IPS-18a (cell line): ENCODE results near the gene ZNF592.

ENCODE experiments used
- H3K27ac ChIP-seq: one replicate; pipeline ENCODE4 v1.5.1; 2013; ENCODE audit warnings: low read length
- H3K27me3 ChIP-seq: one replicate; pipeline ENCODE4 v1.6.1; 2013; ENCODE audit warnings: mild to moderate bottlenecking, low read length; ENCODE audit not compliant: control insufficient read depth, insufficient read depth
- H3K36me3 ChIP-seq: one replicate; pipeline ENCODE4 v1.6.1; 2013; ENCODE audit warnings: low read depth, low read length; ENCODE audit not compliant: control insufficient read depth
- H3K4me1 ChIP-seq: one replicate; pipeline ENCODE4 v1.6.1; 2013; ENCODE audit warnings: low read depth, low read length; ENCODE audit not compliant: control insufficient read depth
- H3K4me3 ChIP-seq: one replicate; pipeline ENCODE4 v1.5.1; 2013; ENCODE audit warnings: low read length
- H3K9ac ChIP-seq: one replicate; pipeline ENCODE4 v1.6.1; 2013; ENCODE audit warnings: mild to moderate bottlenecking, low read length, moderate library complexity
- H3K9me3 ChIP-seq: one replicate; pipeline ENCODE4 v1.6.1; 2013; ENCODE audit warnings: low read depth, low read length; ENCODE audit not compliant: control insufficient read depth

Gene ZNF592

DNA sequence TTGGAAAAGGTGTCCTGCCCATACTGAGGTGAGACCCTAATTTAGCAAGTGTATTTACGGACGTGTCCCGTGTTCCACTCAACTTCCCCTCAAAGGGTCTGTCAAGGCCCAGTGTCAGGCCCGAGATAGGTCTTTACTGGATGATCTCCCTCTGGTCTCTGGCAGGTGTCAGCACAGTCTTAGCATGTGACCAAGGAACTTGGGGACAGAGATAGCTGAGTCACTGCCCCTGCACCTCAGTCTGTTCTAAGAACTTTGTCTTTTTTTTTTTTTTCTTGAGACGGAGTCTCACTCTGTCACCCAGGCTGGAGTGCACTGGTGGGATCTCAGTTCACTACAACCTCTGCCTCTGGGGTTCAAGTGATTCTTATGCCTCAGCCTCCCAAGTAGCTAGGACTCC, 36.7 kb downstream of the ZNF592 start:
- Histone ChIP-seq H3K4me1 (peaks cover 5% of the 10 kb centered on the region), H3K9me3 (no peaks in the 10 kb centered on the region), H3K9ac (no peak overlapping the region), H3K36me3 (peaks cover 33% of the 10 kb centered on the region), H3K27ac (no peak overlapping the region), H3K27me3 (no peaks in the 10 kb centered on the region), H3K4me3 (no peak overlapping the region)

DNA sequence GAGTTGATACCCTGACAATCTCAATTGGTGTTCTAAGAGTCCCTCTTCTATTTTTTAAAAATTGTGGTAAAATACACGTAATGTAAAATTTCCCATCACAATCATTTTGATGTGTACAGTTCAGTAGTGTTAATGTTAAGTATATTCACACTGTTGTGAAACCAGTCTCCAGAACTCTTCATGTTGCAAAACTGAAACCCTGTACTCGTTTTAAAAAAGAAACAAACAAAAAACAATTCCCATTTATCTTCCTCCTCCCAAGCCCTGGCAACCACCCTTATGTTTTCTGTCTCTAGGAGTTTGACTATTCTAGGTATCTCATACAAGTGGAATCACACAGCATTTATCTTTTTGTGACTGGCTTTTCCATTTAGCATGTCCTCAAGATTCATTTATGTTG, 40.1 kb downstream of the ZNF592 start:
- Histone ChIP-seq H3K27ac (no peak overlapping the region), H3K4me1 (peaks cover 5% of the 10 kb centered on the region), H3K4me3 (no peak overlapping the region), H3K9me3 (no peaks in the 10 kb centered on the region), H3K27me3 (no peaks in the 10 kb centered on the region), H3K36me3 (peaks cover 31% of the 10 kb centered on the region), H3K9ac (no peak overlapping the region)

DNA sequence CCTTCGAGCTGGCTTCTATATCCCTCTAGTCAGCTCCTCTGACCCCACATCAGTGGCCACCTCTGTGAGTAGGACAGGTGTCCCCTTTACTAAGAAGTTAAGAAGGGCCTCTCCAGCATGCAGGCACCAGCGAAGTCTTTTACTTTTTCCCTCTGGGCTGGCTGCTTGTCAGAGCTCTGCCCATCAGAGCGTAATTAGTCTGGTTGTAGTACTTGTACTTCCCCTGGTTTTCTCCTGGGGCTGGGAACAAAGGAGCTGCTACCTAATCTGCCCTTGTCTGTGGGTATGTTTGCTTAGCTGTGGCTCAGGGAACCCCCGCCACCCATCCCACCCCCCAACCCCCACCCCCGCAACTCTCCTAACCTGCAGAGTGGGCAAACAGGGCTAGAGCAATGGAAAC, 41.4 kb downstream of the ZNF592 start:
- no peaks in the 10 kb centered on the region for H3K27me3 ChIP-seq
- peaks cover 23% of the 10 kb centered on the region for H3K36me3 ChIP-seq
- H3K4me1 ChIP-seq = peaks cover 5% of the 10 kb centered on the region
- H3K27ac ChIP-seq = no peak overlapping the region
- no peak overlapping the region for H3K4me3 ChIP-seq
- H3K9ac ChIP-seq = no peak overlapping the region
- no peaks in the 10 kb centered on the region for H3K9me3 ChIP-seq

DNA sequence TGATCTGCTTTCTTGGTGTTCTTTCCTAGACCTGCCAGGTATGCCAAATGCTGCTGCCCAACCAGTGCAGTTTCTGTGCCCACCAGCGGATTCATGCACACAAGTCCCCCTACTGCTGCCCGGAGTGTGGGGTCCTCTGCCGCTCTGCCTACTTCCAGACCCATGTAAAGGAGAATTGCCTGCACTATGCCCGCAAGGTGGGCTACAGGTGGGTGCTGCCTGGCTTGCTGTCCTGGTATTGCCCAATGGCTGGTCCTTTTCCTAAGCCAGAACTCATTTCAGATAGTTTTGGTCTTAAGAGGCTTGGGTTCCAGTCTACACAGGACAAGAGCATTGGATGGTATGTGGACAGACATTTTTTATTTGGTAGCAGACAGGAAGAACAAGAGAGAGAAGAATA, 42.3 kb downstream of the ZNF592 start:
- H3K9ac ChIP-seq = no peak overlapping the region
- no peaks in the 10 kb centered on the region for H3K9me3 ChIP-seq
- peaks cover 5% of the 10 kb centered on the region for H3K4me1 ChIP-seq
- no peak overlapping the region for H3K4me3 ChIP-seq
- peaks cover 19% of the 10 kb centered on the region for H3K36me3 ChIP-seq
- H3K27me3 ChIP-seq = no peaks in the 10 kb centered on the region
- H3K27ac ChIP-seq = no peak overlapping the region

DNA sequence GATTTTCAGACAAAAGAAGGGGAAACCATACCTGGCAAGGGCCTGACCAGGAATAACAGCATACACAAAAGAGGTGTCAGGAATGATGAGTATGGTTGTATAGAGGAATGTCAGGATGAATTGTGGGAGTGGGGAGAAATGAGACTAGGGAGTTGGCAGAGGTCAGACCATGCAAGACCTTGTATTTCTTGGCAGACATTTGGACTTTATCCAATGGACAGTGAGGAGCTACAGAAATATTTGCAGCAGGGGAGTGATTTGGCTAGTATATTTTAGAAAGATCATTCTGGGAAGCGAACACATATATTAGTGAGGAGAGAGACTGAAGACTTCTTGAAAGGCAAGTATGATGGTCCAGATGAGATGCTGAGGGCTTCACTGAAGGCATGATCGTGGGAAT, 43.4 kb downstream of the ZNF592 start:
- Histone ChIP-seq H3K36me3 (peaks cover 16% of the 10 kb centered on the region), H3K27ac (no peak overlapping the region), H3K4me3 (no peak overlapping the region), H3K9me3 (no peaks in the 10 kb centered on the region), H3K27me3 (no peaks in the 10 kb centered on the region), H3K4me1 (peaks cover 5% of the 10 kb centered on the region), H3K9ac (no peak overlapping the region)

DNA sequence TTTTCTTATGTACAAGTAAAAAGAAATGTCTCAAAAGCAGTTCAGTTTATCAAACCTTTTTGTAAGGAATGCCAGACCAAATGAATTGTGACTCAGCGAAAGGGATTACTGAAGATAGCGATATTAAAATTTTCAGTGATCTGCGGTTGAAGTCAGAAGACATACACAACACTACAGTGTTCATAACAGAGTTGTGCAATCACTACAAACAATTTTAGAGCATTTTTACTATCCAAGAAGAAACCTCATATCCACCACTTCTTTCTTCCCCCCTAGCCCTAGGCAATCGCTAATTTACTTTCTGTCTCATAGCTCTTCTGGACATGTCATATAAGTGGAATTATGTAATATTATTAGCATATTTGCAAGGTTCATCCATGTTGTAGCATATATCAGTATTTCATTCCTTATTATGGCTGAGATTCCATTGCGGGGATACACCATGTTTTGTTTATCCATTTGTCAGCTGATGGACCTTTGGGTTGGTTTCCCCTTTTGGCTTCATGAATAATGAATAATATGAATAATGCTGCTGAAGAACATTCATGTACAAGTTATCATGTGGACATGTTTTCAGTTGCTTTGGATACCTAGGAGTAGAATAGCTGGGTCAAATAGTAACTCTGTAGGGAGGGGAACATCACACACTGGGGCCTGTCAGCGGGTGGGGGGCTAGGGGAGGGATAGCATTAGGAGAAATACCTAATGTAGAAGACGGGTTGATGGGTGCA, 45.2 kb downstream of the ZNF592 start:
- H3K27me3 ChIP-seq = no peaks in the 10 kb centered on the region
- H3K27ac ChIP-seq = no peak overlapping the region
- H3K4me3 ChIP-seq = no peak overlapping the region
- H3K9me3 ChIP-seq = no peaks in the 10 kb centered on the region
- peaks cover 17% of the 10 kb centered on the region for H3K36me3 ChIP-seq
- no peak overlapping the region for H3K9ac ChIP-seq
- H3K4me1 ChIP-seq = peaks cover 5% of the 10 kb centered on the region

DNA sequence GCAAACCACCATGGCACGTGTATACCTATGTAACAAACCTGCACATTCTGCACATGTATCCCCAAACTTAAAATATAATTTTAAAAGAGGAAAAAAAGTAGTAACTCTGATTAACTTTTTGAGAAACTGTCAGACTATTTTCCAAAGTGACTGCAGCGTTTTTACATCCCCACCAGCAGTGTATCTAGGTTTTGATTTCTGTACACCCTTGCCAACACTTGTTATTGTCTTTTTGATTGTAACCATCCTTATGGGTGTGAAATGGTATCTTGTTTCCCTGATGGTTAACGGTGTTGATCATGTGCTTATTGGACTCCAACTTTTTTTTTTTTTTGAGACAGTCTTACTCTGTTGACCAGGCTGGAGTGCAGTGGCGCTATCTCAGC, 45.8 kb downstream of the ZNF592 start:
- no peak overlapping the region for H3K27ac ChIP-seq
- H3K36me3 ChIP-seq = peaks cover 23% of the 10 kb centered on the region
- H3K9me3 ChIP-seq = no peaks in the 10 kb centered on the region

DNA sequence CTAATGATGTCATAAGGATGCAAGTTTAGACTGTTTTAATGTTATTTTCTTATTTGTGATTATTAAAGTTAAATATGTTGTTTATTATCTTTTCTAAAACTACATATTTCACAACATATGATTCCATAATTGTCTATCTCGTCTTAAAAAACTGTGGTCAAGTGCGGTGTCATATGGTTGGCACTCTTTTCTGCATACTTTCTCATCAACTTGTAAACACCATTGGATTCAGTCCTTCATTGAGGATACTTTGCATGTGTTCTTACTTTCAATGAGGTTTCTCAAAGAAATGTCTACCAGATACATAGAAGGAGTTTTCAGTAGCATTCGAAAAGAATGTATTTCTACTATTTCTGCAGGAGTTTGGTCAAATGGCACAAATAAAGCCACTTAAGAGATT, 46.8 kb downstream of the ZNF592 start:
- H3K27me3 ChIP-seq = no peaks in the 10 kb centered on the region
- no peaks in the 10 kb centered on the region for H3K4me1 ChIP-seq
- H3K4me3 ChIP-seq = no peak overlapping the region
- H3K9me3 ChIP-seq = no peaks in the 10 kb centered on the region
- H3K27ac ChIP-seq = no peak overlapping the region
- no peak overlapping the region for H3K9ac ChIP-seq
- H3K36me3 ChIP-seq = peaks cover 33% of the 10 kb centered on the region

More for the DNA sequence above, 45.8 kb downstream of the ZNF592 start:
- Histone ChIP-seq H3K4me1 (peaks cover 5% of the 10 kb centered on the region), H3K4me3 (no peak overlapping the region), H3K9ac (no peak overlapping the region), H3K27me3 (no peaks in the 10 kb centered on the region)

DNA sequence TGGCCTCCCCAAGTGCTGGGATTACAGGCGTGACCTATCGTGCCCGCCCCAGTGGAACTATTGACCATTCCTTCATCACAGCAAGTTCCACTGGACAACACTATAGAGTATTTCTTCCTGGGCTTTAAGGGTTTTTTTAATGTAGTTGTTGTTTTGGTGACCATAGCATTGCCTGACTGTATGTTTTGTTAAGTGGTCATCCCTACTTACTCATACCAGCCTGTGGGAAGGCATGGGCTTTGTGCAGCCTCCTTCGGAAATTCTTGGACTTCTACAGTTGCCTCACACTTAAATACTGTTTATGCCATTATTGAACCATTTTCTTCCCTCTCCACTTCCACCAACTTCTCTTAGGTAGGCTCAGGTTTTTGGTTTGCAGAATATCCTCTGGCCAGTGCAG, 48.8 kb downstream of the ZNF592 start:
- H3K27me3 ChIP-seq = no peaks in the 10 kb centered on the region
- no peak overlapping the region for H3K27ac ChIP-seq
- H3K9ac ChIP-seq = no peak overlapping the region
- peaks cover 33% of the 10 kb centered on the region for H3K36me3 ChIP-seq
- no peaks in the 10 kb centered on the region for H3K9me3 ChIP-seq
- H3K4me3 ChIP-seq = no peak overlapping the region
- no peaks in the 10 kb centered on the region for H3K4me1 ChIP-seq

DNA sequence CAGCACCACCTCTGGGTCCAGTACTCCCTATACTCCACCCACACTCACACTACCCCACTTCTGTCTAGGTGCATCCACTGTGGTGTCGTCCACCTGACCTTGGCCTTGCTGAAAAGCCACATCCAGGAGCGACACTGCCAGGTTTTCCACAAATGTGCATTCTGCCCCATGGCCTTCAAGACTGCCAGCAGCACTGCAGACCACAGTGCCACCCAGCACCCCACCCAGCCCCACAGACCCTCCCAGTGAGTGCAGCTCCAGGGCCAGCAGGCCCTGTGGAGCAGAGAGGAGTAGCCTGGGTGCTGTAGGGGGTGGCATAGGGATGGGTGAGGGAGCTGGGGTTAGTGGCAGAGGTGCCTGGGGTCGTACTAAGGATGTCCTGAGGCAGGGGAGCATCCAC, 49.4 kb downstream of the ZNF592 start:
- Histone ChIP-seq H3K27me3 (no peaks in the 10 kb centered on the region), H3K27ac (no peak overlapping the region), H3K4me1 (no peaks in the 10 kb centered on the region), H3K9me3 (no peaks in the 10 kb centered on the region), H3K36me3 (peaks cover 32% of the 10 kb centered on the region), H3K9ac (no peak overlapping the region), H3K4me3 (no peak overlapping the region)

DNA sequence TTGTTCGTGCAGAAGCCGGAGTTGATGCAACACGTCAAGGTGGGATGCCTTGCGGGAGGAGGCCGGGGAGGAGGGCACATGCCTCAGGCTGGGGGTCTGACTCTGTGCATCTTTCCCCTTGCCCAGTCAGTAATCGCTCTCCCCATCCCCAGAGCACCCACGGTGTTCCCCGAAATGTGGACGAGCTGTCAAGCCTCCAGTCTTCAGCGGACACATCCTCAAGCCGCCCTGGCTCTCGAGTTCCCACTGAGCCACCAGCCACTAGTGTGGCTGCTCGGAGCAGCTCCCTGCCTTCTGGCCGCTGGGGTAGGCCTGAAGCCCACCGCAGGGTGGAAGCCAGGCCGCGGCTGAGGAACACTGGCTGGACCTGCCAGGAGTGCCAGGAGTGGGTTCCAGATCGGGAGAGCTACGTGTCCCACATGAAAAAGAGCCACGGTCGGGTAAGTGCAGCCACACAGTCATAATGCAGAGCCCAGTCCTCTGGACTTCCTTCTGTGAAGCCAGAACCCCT, 50.1 kb downstream of the ZNF592 start:
- H3K4me3 ChIP-seq = no peak overlapping the region
- H3K9me3 ChIP-seq = no peaks in the 10 kb centered on the region
- no peaks in the 10 kb centered on the region for H3K27me3 ChIP-seq
- no peak overlapping the region for H3K9ac ChIP-seq
- no peaks in the 10 kb centered on the region for H3K4me1 ChIP-seq
- H3K36me3 ChIP-seq = peaks cover 30% of the 10 kb centered on the region
- H3K27ac ChIP-seq = no peak overlapping the region

DNA sequence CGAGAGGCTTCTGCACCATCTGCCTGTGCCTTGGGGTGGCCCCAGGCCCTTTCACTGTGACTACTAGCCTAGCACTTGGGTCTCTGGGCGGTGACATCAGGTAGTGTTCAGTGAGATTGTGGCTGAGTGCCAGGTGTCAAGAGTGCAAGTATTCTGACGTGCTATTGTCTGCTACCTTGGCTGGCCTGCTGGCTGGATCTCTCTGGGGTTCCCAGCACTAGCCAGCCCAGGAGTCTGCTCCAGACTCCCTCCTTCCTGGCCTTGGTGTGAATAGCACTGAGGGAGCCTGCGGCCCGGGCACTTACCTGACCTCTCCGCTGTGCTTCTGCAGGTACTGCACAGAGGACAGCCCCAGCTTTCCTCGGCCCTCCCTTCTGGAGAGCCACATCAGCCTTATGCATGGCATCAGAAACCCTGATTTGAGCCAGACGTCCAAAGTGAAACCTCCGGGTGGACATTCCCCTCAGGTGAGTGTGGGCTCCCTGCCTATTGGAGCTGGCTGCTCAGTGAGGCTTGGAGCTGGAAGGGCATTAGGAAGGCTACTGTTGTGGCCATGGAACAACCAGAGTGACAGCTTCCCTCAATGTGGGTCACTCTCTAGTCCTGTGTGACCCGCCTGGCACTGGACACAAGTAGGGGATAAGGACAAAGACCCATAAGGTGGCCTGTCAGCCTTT, 51.3 kb downstream of the ZNF592 start:
- Histone ChIP-seq H3K27me3 (no peaks in the 10 kb centered on the region), H3K4me3 (no peak overlapping the region), H3K27ac (no peak overlapping the region), H3K4me1 (no peaks in the 10 kb centered on the region), H3K9ac (no peak overlapping the region), H3K9me3 (no peaks in the 10 kb centered on the region), H3K36me3 (peaks cover 30% of the 10 kb centered on the region)
